ENCODE measurements around the gene METTL21A. TPM values are rescaled to one million over a fixed set of nuclear protein-coding genes. Genes with fewer than 3 reads are reported as not detected.
A peak's percentile ranks its signal among the peaks of the same experiment; 100 is the strongest.

METTL21A gene
- total and polyA plus RNA-seq, 2 of the 13 experiments (the other 11 are each of a cell fraction or from before 2014, with no cell fraction given) = 42.4 to 61.2 TPM

DNA sequence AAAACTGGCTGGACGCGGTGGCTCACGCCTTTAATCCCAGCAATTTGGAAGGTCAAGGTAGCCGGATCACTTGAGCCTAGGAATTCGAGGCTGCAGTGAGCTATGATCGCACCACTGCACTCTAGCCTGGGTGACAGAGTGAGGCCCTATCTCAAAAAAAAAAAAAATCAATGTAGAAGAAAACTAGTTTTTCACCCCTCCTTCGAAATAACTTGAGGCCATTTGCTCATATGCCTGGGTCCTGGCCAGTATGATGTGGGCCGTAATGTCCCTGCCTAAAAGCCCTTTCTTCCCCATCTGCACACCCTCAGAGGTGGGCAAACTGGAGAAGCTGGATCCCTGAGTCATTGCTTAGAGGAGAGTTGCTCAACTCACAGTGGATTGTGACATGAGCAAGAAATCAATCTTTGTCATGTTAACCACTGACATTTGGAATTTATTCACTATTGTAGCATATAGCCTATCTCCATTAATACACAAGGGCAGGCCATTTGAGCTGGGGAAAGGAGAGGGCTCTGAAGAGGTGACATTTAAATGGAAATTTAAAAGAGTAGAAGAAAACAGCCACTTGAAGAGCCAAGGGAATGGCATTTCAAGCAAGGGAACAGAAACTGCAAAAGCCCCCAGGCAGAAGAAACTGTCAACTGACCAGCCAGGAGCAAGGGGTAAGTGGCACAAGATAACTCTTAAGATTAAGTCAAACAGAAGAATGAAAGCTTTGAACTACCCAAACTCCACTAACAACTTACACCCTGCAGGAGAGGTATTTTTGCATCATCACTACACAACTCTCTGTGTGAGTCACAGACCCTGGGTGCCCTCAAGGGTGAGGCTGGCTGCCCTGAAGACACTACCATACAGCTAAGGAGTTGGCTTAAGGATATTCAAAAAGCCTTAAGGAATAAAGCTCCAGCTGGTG, 7.6 kb upstream of the METTL21A start (continued):
- peak; percentile 61; the same call in 1 of the 2 replicates for TF ChIP-seq MEIS2 (CRISPR knock-in tag; IDR thresholded peaks at IDR 0.05)
- 0 out of 2 replicates have a peak, but pooled peaks have one; percentile 30 for TF ChIP-seq ZNF24 (IDR thresholded peaks at IDR 0.05)
- no peak for TF ChIP-seq ZNF441 (CRISPR knock-in tag; IDR thresholded peaks at IDR 0.05; ENCODE audit: borderline replicate concordance)
- 0 out of 2 replicates have a peak, but pooled peaks have one; percentile 27 for TF ChIP-seq FOXK1 (CRISPR knock-in tag; IDR thresholded peaks at IDR 0.05; ENCODE audit: borderline replicate concordance, low read depth)
- TF ChIP-seq ZNF143 (CRISPR knock-in tag; IDR thresholded peaks at IDR 0.05) = no peak
- no peak for TF ChIP-seq ZNF34 (CRISPR knock-in tag; IDR thresholded peaks at IDR 0.05; ENCODE audit: borderline replicate concordance)
- TF ChIP-seq, protein P1, sequence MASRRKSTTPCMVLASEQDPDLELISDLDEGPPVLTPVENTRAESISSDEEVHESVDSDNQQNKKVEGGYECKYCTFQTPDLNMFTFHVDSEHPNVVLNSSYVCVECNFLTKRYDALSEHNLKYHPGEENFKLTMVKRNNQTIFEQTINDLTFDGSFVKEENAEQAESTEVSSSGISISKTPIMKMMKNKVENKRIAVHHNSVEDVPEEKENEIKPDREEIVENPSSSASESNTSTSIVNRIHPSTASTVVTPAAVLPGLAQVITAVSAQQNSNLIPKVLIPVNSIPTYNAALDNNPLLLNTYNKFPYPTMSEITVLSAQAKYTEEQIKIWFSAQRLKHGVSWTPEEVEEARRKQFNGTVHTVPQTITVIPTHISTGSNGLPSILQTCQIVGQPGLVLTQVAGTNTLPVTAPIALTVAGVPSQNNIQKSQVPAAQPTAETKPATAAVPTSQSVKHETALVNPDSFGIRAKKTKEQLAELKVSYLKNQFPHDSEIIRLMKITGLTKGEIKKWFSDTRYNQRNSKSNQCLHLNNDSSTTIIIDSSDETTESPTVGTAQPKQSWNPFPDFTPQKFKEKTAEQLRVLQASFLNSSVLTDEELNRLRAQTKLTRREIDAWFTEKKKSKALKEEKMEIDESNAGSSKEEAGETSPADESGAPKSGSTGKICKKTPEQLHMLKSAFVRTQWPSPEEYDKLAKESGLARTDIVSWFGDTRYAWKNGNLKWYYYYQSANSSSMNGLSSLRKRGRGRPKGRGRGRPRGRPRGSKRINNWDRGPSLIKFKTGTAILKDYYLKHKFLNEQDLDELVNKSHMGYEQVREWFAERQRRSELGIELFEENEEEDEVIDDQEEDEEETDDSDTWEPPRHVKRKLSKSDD (CRISPR knock-in tag; IDR thresholded peaks at IDR 0.05; ENCODE audit: low read depth) = no peak
- no peak for TF ChIP-seq ZNF768 (CRISPR knock-in tag; IDR thresholded peaks at IDR 0.05)
- TF ChIP-seq ZNF839 (CRISPR knock-in tag; IDR thresholded peaks at IDR 0.05; ENCODE audit: borderline replicate concordance) = no peak
- no peak for TF ChIP-seq ZSCAN12 (CRISPR knock-in tag; IDR thresholded peaks at IDR 0.05)
- TF ChIP-seq SMAD1 (CRISPR knock-in tag; IDR thresholded peaks at IDR 0.05; ENCODE audit: borderline replicate concordance, low read depth) = no peak
- TF ChIP-seq, protein P2, sequence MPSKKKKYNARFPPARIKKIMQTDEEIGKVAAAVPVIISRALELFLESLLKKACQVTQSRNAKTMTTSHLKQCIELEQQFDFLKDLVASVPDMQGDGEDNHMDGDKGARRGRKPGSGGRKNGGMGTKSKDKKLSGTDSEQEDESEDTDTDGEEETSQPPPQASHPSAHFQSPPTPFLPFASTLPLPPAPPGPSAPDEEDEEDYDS (CRISPR knock-in tag; IDR thresholded peaks at IDR 0.05) = no peak
- no peak for TF ChIP-seq HHEX (CRISPR knock-in tag; IDR thresholded peaks at IDR 0.05)
- TF ChIP-seq, protein P3, sequence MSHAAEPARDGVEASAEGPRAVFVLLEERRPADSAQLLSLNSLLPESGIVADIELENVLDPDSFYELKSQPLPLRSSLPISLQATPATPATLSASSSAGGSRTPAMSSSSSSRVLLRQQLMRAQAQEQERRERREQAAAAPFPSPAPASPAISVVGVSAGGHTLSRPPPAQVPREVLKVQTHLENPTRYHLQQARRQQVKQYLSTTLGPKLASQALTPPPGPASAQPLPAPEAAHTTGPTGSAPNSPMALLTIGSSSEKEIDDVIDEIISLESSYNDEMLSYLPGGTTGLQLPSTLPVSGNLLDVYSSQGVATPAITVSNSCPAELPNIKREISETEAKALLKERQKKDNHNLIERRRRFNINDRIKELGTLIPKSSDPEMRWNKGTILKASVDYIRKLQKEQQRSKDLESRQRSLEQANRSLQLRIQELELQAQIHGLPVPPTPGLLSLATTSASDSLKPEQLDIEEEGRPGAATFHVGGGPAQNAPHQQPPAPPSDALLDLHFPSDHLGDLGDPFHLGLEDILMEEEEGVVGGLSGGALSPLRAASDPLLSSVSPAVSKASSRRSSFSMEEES (CRISPR knock-in tag; IDR thresholded peaks at IDR 0.05) = no peak
- 0 out of 2 replicates have a peak, but pooled peaks have one; percentile 20 for TF ChIP-seq YEATS2 (CRISPR knock-in tag; IDR thresholded peaks at IDR 0.05; ENCODE audit: borderline replicate concordance)
- no peak for TF ChIP-seq RAD51 (IDR thresholded peaks at IDR 0.05; ENCODE audit: borderline replicate concordance)
- TF ChIP-seq, protein P4, sequence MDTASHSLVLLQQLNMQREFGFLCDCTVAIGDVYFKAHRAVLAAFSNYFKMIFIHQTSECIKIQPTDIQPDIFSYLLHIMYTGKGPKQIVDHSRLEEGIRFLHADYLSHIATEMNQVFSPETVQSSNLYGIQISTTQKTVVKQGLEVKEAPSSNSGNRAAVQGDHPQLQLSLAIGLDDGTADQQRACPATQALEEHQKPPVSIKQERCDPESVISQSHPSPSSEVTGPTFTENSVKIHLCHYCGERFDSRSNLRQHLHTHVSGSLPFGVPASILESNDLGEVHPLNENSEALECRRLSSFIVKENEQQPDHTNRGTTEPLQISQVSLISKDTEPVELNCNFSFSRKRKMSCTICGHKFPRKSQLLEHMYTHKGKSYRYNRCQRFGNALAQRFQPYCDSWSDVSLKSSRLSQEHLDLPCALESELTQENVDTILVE (CRISPR knock-in tag; IDR thresholded peaks at IDR 0.05) = peak; percentile 27; the same call in 1 of the 2 replicates
- peak; percentile 85 for TF ChIP-seq NFE2 (CRISPR knock-in tag; IDR thresholded peaks at IDR 0.05)
- TF ChIP-seq, protein P5, sequence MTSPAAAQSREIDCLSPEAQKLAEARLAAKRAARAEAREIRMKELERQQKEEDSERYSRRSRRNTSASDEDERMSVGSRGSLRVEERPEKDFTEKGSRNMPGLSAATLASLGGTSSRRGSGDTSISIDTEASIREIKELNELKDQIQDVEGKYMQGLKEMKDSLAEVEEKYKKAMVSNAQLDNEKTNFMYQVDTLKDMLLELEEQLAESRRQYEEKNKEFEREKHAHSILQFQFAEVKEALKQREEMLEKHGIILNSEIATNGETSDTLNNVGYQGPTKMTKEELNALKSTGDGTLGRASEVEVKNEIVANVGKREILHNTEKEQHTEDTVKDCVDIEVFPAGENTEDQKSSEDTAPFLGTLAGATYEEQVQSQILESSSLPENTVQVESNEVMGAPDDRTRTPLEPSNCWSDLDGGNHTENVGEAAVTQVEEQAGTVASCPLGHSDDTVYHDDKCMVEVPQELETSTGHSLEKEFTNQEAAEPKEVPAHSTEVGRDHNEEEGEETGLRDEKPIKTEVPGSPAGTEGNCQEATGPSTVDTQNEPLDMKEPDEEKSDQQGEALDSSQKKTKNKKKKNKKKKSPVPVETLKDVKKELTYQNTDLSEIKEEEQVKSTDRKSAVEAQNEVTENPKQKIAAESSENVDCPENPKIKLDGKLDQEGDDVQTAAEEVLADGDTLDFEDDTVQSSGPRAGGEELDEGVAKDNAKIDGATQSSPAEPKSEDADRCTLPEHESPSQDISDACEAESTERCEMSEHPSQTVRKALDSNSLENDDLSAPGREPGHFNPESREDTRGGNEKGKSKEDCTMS (CRISPR knock-in tag; conservative IDR thresholded peaks at IDR 0.05) = no peak
- TF ChIP-seq NFE2L2 (IDR thresholded peaks at IDR 0.05; ENCODE audit: low read length) = peak; percentile 93

All from HepG2 (cell line).